Metanephros (tissue), 2 donors: ENCODE data around the gene SLC12A3. TPM values are rescaled to one million over a fixed set of nuclear protein-coding genes. Genes with fewer than 3 reads are reported as not detected.

Experiments used
- small RNA-seq: library from RNA; depleted of rRNA; stranded (forward); fragments of <200 nt; gene quantifications from one replicate; pipeline ENCODE3, GENCODE V24; 2014; ENCODE audit warnings: low replicate concordance
- total RNA-seq: library from RNA; depleted of rRNA; stranded (reverse); fragments of >200 nt; gene quantifications from one replicate; pipeline ENCODE4 v1.2.3, GENCODE V29; 2014

Gene SLC12A3
- 58.9 TPM for total RNA-seq

DNA sequence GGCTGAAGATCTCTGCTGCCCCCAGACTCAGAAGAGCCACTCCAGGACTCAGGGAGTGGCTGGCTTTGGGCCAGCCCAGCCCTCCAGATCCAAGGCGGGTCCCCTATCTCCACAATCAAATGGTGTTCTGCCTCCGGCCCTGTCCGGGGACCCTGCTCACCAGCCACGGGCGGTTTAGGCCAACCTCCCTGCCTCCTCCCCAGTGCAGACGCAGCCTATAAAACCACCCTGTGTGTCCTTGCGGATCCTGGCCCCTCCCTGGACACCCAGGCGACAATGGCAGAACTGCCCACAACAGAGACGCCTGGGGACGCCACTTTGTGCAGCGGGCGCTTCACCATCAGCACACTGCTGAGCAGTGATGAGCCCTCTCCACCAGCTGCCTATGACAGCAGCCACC is at the start of gene SLC12A3:
SLC12A3 (plus strand) TSS at position 248 of the 400 bp plus-strand sequence; CDS start at position 277, 29 bp downstream.

DNA sequence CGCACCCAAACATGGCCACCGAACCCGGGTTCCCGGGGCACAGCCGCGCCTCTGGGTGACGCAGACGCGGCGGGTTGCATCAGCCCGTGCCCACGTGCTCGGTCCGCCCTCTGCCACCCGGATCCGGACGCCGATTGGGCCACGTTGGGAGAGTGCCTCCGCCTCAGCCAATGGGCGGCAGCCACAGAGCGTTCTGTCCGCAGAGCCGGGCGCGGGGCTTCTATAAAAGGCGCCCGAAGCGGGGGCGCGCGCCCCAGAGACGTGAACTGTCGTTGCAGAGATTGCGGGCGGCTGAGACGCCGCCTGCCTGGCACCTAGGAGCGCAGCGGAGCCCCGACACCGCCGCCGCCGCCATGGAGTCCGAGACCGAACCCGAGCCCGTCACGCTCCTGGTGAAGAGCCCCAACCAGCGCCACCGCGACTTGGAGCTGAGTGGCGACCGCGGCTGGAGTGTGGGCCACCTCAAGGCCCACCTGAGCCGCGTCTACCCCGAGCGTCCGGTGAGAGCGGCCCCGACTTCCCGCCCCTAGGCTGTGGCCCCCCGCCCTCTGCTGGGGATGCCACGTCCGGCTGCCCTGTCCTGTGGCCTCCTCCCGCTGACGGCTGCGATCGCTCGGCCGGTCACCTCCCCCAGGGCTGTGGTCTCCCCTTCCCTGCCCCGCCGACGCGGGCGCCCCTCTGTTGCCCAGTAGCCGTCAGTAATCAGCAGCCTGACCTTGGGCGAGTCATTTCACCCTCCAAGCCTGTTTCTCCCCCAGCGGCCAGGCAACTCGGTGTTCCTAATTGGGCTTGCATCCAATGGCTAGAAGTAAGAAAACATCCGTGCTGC is 67.1 kb downstream of the SLC12A3 start, which contains the start of gene HERPUD1:
HERPUD1 (plus strand) TSS at position 251 of the 829 bp plus-strand sequence; CDS start at position 354, 103 bp downstream.

DNA sequence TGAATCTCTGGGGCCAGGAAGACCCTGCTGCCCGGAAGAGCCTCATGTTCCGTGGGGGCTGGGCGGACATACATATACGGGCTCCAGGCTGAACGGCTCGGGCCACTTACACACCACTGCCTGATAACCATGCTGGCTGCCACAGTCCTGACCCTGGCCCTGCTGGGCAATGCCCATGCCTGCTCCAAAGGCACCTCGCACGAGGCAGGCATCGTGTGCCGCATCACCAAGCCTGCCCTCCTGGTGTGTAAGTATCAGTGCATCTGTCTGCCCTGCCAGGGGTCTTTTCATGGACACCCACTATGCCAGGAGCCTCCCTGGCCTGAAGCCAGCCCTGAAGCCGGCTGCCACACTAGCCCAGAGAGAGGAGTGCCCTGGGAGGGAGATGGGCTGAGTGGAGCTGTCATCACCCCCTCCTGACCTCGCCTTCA is 96.9 kb downstream of the SLC12A3 start, which contains the start of gene CETP:
CETP (plus strand) TSS at position 100 of the 431 bp plus-strand sequence; CDS start at position 130, 30 bp downstream.

Small RNAs within 50 kb of the gene (small RNA-seq; reads per million reads assigned to genes)
- gene MIR138-2, result not detected

Other genes with a start within 250 kb of the SLC12A3 start
- 17.2 TPM for gene MT1E, start 239.4 kb upstream of the SLC12A3 start, total RNA-seq
- gene MT1M, start 232.5 kb upstream of the SLC12A3 start, total RNA-seq, result 1.5 TPM
- not detected for gene MT1A, start 226.5 kb upstream of the SLC12A3 start, total RNA-seq
- gene MT1B, start 213.3 kb upstream of the SLC12A3 start, total RNA-seq, result not detected
- 15.8 TPM for gene MT1F, start 207.2 kb upstream of the SLC12A3 start, total RNA-seq
- 40.0 TPM for gene MT1G, start 197.1 kb upstream of the SLC12A3 start, total RNA-seq
- gene MT1H, start 195.4 kb upstream of the SLC12A3 start, total RNA-seq, result 18.5 TPM
- gene MT1X, start 182.7 kb upstream of the SLC12A3 start, total RNA-seq, result 37.8 TPM
- gene NUP93, start 135.1 kb upstream of the SLC12A3 start, total RNA-seq, result 95.5 TPM
- 192 TPM for gene HERPUD1, start 66.9 kb downstream of the SLC12A3 start, total RNA-seq
- gene CETP, start 96.7 kb downstream of the SLC12A3 start, total RNA-seq, result 8.6 TPM
- gene NLRC5, start 124.3 kb downstream of the SLC12A3 start, total RNA-seq, result 13.5 TPM
- gene CPNE2, start 227.4 kb downstream of the SLC12A3 start, total RNA-seq, result 30.1 TPM